Kidney tubule cell (primary cell): Measurements from ENCODE around the gene AMH.

Experiments
- DNase-seq: peaks from one replicate; pipeline ENCODE4 v3.0.0-alpha.2; 2018; ENCODE audit warnings: low spot score

Gene AMH

GRCh38 chr19:2235381-2236063 is 13.6 kb upstream of the AMH start:
- DNase-seq, result peak; percentile 32

- DNase-seq, result no peak
These were observed 13.1 kb upstream of the AMH start for GRCh38 chr19:2236064-2236313.

- peak; percentile 97 for DNase-seq
These were observed 12.6 kb upstream of the AMH start, which contains the start of the genes PLEKHJ1 and SF3A2 for GRCh38 chr19:2236314-2237050. Gene PLEKHJ1 (minus strand): TSS chr19:2236329. CDS start chr19:2236248, 81 bp downstream. Gene SF3A2 (plus strand): TSS chr19:2236824. CDS start chr19:2243419, 6,595 bp downstream.

GRCh38 chr19:2237051-2237868 is 11.9 kb upstream of the AMH start:
- no peak for DNase-seq

- DNase-seq, result no peak
These were observed 11.3 kb upstream of the AMH start for GRCh38 chr19:2237869-2238153.

- no peak for DNase-seq
These were observed 9.9 kb upstream of the AMH start for GRCh38 chr19:2239173-2239572.

GRCh38 chr19:2239771-2240770 is 9.1 kb upstream of the AMH start:
- peak; percentile 40 for DNase-seq

- no peak for DNase-seq
These were observed 8.0 kb upstream of the AMH start for GRCh38 chr19:2240881-2241760.

- DNase-seq, result no peak
These were observed 7.0 kb upstream of the AMH start for GRCh38 chr19:2242092-2242537.

- DNase-seq, result no peak
These were observed 6.3 kb upstream of the AMH start for GRCh38 chr19:2242816-2243215.

GRCh38 chr19:2243274-2244124 is 5.6 kb upstream of the AMH start:
- no peak for DNase-seq

- no peak for DNase-seq
These were observed 5.1 kb upstream of the AMH start for GRCh38 chr19:2244125-2244411.

GRCh38 chr19:2244486-2244885 is 4.6 kb upstream of the AMH start:
- DNase-seq, result no peak

- no peak for DNase-seq
These were observed 3.9 kb upstream of the AMH start for GRCh38 chr19:2245273-2245672.

GRCh38 chr19:2246014-2246620 is 3.0 kb upstream of the AMH start:
- DNase-seq, result no peak

- DNase-seq, result peak; percentile 45
These were observed 2.2 kb upstream of the AMH start for GRCh38 chr19:2246801-2247361.

- DNase-seq, result no peak
These were observed 1.6 kb upstream of the AMH start for GRCh38 chr19:2247433-2248101.

- DNase-seq, result no peak
These were observed 750 bp upstream of the AMH start for GRCh38 chr19:2248136-2249009.
